Myocyte (in vitro differentiated cells): ENCODE results near the gene PNO1. TPM values are rescaled to one million over a fixed set of nuclear protein-coding genes. Genes with fewer than 3 reads are reported as not detected.
"Not testable (repeated sequence)": the region's sequence is repeated elsewhere in the genome, so short reads cannot be mapped to it uniquely, and the experiment has no call there.

ENCODE experiments used
- DNase-seq: peaks from one replicate; pipeline ENCODE4 v3.0.0-alpha.2; 2012; ENCODE audit warnings: low read depth
- polyA plus RNA-seq: library from polyadenylated mRNA; unstranded; fragments of >200 nt; gene quantifications from one replicate; pipeline ENCODE4 v1.2.1, GENCODE V29; 2012; ENCODE audit warnings: missing spikeins
- total RNA-seq: library from RNA; depleted of rRNA; stranded (reverse); fragments of >200 nt; gene quantifications from 2 replicates; pipeline ENCODE4 v1.2.3, GENCODE V29; 2014

PNO1 gene
- 23.7 and 23.8 TPM in 2 replicates for total RNA-seq
- polyA plus RNA-seq = 18.2 TPM

GRCh38 chr2:68157402-68158133 lies at the start of gene PNO1:
PNO1 (plus strand) TSS chr2:68157888; CDS start chr2:68157935, 47 bp downstream.
- peak; percentile 97 for DNase-seq

DNA sequence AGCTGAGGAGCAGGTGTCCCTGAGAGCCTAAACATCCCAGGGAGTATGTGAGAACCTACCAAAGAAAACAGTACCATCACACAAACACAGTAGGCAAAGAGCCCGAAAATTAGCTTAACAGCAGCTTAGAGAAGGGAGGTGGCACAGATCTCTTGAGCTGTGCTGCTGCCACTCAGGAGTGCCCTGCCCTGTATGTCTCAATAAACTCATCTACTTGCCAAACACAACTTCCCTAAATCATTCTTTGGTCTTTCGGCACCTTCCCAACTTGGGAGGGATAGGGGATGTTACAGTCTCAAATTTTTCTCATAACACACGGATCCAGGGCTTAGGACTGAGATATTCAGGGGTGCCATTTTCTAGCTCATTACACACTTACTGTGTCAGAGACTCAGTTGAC lies 49.6 kb upstream of the PNO1 start:
- no peak for DNase-seq

GRCh38 chr2:68110102-68110501 lies 47.6 kb upstream of the PNO1 start:
- no peak for DNase-seq

- no peak for DNase-seq
These were observed 41.7 kb upstream of the PNO1 start for GRCh38 chr2:68115965-68116364.

GRCh38 chr2:68117922-68118321 lies 39.8 kb upstream of the PNO1 start:
- DNase-seq = not testable (repeated sequence)

- no peak for DNase-seq
These were observed 38.9 kb upstream of the PNO1 start for GRCh38 chr2:68118816-68119215.

DNA sequence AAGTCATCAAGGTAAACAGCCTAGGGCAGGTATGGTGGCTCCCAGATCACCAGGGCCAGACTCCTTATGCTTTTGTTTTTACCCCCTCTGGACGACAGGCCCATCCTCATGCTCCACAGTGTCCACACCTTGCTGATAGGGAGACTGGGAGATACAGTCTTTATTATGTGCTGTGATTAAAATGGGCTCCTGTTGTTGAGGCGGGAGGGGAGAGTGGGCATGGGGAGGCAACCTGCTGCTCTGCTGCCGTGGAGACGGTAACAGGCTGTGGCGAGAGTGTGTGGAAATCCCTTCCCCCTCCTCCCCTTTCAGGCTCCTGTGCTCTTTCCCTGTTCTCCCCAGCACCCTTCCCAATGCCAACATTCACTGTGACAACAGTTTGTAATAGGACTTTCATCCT lies 38.2 kb upstream of the PNO1 start:
- no peak for DNase-seq

- peak; percentile 86 for DNase-seq
These were observed 35.6 kb upstream of the PNO1 start for GRCh38 chr2:68121873-68122679.

DNA sequence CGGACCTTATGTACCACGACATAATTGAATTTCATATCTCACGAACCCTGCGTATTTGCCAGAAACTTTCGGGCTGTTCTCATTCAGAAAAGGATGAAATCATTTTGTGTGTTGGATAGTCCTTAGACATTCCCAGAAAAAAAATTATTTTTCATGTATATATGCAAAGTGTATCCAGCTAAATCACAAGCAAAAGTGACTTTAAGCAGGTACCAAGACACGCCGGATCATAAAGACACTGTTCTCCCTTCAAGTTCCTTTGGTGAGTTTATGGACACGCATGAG lies 35.1 kb upstream of the PNO1 start:
- no peak for DNase-seq

DNA sequence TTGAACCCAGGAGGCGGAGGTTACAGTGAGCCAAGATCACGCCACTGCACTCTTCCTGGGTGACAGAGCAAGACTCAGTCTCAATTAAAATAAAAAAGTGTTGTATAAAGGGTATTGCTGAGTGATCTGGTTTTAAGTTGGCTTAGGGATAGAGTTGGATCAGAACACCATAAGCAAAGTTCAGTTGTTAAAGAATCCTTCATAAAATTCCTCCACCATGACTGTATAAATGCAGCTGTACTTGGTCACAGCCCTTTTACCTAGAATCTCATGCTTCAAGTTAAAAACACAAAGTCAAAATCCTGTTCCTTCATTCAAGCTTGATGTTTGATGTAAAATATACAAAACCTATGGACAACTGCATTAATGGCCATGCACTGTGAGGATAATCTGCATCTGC lies 33.4 kb upstream of the PNO1 start:
- no peak for DNase-seq

DNA sequence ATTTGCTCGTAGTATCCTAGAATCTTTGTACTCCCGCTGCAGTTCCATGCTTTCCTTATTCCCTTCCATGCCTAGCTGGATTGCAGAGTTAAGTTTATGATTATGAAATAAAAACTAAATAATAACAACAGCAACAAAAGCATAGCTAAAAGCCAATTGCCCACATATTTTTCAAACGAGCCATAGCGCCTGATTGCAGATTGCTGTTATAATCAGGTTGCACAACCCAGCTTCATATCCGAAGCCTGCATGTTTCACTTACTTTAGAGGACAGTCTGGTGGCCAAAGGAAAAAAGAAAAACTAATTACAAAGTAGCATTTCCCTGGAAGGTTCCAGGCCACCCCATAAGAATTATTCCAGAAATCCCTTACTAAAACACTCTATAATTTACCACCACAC lies 31.9 kb upstream of the PNO1 start:
- DNase-seq = no peak

GRCh38 chr2:68126561-68126960 lies 31.1 kb upstream of the PNO1 start:
- DNase-seq = no peak

DNA sequence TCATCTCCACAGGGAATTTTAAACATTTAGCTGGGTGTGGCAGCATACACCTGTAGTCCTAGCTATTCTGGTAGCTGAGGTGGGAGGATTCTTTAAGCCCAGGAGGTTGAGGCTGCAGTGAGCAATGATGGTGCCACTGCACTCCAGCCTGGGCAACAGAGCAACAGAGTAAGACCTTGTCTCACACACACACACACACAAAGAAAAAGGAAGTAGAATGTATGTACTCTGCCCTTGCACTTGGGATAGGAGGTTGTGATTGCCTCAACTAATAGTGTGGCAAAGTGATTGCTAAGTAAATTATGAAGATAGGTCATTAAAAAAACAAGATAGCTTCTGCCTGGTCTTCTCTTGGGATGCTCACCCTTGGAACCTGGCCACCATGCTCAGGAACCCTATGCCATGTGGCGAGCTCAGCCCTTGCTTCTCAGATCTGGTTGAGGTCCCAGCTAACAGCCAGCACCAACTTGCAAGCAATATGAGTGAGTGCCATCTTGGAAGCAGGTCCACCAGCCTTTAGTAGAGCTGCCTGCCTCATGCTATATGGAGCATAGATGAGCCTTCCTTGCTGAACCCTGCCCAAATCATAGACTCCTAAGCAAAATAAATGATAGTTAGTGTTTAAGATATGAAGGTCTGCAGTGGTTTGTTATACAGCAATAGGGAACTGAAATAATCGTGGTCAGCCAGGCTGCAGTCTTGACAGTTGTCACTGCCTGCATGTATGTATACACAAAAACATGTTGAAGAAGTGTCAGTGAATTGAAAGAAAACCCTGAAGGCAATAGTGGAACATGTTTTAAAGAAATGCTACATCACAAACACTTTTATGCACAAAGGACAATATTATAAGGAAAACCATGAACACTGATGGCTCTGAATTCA lies 30.1 kb upstream of the PNO1 start:
- no peak for DNase-seq

GRCh38 chr2:68134120-68134519 lies 23.6 kb upstream of the PNO1 start:
- no peak for DNase-seq

DNA sequence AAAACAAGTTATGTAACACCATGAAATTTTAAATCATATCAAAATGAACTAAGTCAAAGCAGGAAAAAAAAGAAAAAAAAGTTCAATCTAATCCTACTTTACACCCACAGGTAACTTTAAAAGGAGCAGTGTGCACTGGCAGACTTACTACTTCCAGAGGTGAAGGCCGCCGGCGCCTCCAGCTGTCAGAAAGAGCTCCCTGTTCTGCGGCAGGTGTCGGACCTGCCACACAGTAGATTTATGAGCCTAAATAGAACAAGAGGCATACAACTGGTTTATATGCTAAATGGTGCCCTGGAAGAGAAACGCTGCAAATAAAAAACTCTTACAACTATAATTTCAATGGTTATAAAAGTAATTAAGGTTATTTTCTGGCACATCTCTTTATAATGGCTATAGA lies 23.1 kb upstream of the PNO1 start:
- DNase-seq = no peak

DNA sequence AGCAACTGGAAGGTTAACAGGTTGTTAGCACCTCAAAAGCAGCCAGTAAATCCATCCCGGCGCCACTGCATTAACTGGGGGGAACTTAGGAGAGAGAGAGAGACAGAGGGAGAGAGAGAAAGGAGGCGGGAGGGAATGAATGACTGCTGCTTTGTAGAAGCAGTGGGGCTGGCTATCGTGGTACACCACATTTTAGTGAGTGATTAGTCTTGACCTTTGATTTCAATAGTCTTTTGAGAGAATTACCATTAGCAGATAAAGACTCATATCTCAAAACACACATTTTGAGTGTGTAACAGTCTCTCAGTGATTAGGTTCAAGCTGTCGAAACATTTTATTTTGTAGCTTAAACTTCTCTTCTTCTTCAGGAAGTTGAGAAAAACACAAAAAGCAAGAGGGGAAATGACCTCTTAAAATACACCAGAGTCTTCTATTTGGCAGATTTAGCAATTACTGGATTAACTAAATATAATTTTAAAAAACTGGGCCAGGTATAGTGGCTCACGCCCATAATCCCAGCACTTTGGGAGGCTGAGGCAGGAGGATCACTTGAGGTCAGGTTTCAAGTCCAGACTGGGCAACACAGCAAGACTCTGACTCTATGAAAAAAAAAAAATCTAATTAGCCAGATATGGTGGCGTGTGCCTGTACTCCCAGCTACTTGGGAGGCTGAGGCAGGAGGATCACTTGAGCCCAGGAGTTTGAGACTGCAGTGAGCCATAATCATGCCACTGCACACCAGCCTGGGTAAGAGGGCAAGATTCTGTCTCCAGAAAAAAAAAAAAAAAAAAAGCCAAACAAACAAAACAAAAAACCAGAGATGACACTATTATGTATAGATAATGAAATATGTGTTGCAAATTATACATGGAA lies 22.0 kb upstream of the PNO1 start:
- no peak for DNase-seq

DNA sequence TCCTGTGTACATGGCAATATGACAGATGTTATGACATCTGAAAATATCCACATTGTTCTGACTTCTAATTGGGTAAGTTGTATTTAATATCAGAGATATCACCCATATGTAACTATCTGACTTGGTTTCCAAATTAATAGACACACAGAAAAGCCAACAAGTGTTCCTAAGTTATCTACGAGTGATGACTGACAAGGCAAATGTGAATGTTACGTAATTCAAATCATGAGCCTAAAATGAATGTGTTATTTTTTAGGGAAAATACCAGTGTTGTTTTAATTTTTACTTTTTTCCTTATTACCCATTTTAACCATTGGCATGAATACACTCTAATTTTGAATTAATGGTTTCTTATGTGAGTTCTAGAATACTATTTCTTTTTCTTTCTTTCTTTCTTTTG lies 15.8 kb upstream of the PNO1 start:
- no peak for DNase-seq

GRCh38 chr2:68151037-68151436 lies 6.7 kb upstream of the PNO1 start:
- DNase-seq = no peak

GRCh38 chr2:68152681-68153347 lies 4.9 kb upstream of the PNO1 start:
- DNase-seq = no peak

DNA sequence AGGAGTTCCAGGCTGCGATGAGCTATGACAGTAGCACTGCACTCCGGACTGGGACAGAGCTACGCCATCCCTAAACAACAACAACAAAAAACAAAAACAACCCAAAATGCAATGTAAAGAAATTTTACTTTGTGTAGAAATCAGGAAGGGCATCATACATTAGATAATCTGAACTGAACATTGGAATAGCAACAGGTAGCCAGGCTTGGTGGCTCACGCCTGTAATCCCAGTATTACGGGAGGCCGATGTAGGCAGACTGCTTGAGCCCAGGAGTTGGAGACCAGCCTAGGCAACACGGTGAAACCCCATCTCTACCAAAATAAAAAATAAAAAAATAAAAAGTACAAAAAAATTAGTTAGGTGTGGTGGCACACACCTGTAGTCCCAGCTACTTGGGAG lies 2.1 kb upstream of the PNO1 start:
- DNase-seq = no peak
